ENCODE data around the gene MTCH2. TPM values are rescaled to one million over a fixed set of nuclear protein-coding genes. Genes with fewer than 3 reads are reported as not detected.

The MTCH2 gene
- total RNA-seq, 1 donor from 2014 or later = 86.0 TPM

Other genes with a start within 250 kb of the MTCH2 start
- 26.3 and 31.0 TPM in 2 replicates for gene SLC39A13, start 234.0 kb downstream of the MTCH2 start, total RNA-seq
- gene PSMC3, start 216.1 kb downstream of the MTCH2 start, total RNA-seq = 159 and 168 TPM in 2 replicates
- 0.71 and 1.4 TPM in 2 replicates for gene RAPSN, start 193.4 kb downstream of the MTCH2 start, total RNA-seq
- 116 and 125 TPM in 2 replicates for gene CELF1, start 89.4 kb downstream of the MTCH2 start, total RNA-seq
- 38.0 and 41.5 TPM in 2 replicates for gene PTPMT1, start 77.0 kb downstream of the MTCH2 start, total RNA-seq
- 21.2 and 21.3 TPM in 2 replicates for gene KBTBD4, start 63.6 kb downstream of the MTCH2 start, total RNA-seq
- gene NDUFS3, start 63.5 kb downstream of the MTCH2 start, total RNA-seq = 106 and 114 TPM in 2 replicates
- gene FAM180B, start 55.9 kb downstream of the MTCH2 start, total RNA-seq = 0.15 TPM in 1 of 2 replicates, not detected in the other
- gene C1QTNF4, start 48.1 kb downstream of the MTCH2 start, total RNA-seq = 0.49 and 0.68 TPM in 2 replicates
- 3.3 and 5.2 TPM in 2 replicates for gene AGBL2, start 72.8 kb upstream of the MTCH2 start, total RNA-seq
- 137 and 147 TPM in 2 replicates for gene FNBP4, start 124.8 kb upstream of the MTCH2 start, total RNA-seq
- gene NUP160, start 205.8 kb upstream of the MTCH2 start, total RNA-seq = 61.9 and 65.0 TPM in 2 replicates

All from T-helper 1 cell treated with Interleukin-12 subunit alpha and Interleukin-12 subunit beta and Interleukin-4 antibody, amounts not matched to agents 30 ng/mL and 1 ng/mL, for 36 hours (primary cell).